Upper lobe of left lung (tissue), 6 donors: ENCODE results near the gene RALGAPA2. TPM values are rescaled to one million over a fixed set of nuclear protein-coding genes. Genes with fewer than 3 reads are reported as not detected.

Experiments used
- ATAC-seq, 2 donors: fragments of 200-7000 bp; cut with Tn5 transposase; one replicate each; pipeline ENCODE4 v1.9.1; 2022; ENCODE audit warnings: mild to moderate bottlenecking in 2 of 2, moderate library complexity in 2 of 2; ENCODE audit not compliant: low FRiP score in 2 of 2
- DNase-seq, 2 donors: peaks; one replicate each; pipeline ENCODE4 v3.0.0-alpha.2; 2019 to 2020
- H3K27ac ChIP-seq, 4 donors: fragments of 200-600 bp; sonication (generic); one replicate each; pipeline ENCODE4 v1.5.1; 2016 to 2019
- H3K27me3 ChIP-seq, 4 donors: fragments of 200-600 bp; sonication (generic); one replicate each; pipeline ENCODE4 v1.5.1; 2017 to 2019
- H3K36me3 ChIP-seq, 4 donors: fragments of 200-600 bp; sonication (generic); one replicate each; pipeline ENCODE4 v1.5.1; 2016 to 2019
- H3K4me1 ChIP-seq, 4 donors: fragments of 200-600 bp; sonication (generic); one replicate each; pipeline ENCODE4 v1.5.1; 2018 to 2019
- H3K4me3 ChIP-seq, 4 donors: fragments of 200-600 bp; sonication (generic); one replicate each; pipeline ENCODE4 v1.5.1; 2017 to 2019; ENCODE audit warnings: mild to moderate bottlenecking in 2 of 4, moderate library complexity in 1 of 4
- H3K9me3 ChIP-seq, 4 donors: fragments of 200-600 bp; sonication (generic); one replicate each; pipeline ENCODE4 v1.5.1; 2018 to 2019
- EP300 ChIP-seq, 4 donors: sonication (generic); formaldehyde crosslinking; IDR thresholded peaks; one replicate each; pipeline ENCODE4 v1.5.1; 2017; ENCODE audit warnings: antibody characterized with exemption in 4 of 4, control low read depth in 2 of 4
- POLR2A ChIP-seq, 4 donors: fragments of 450-650 bp; IDR thresholded peaks; one replicate each; pipeline ENCODE4 v1.5.1; 2016 to 2017; ENCODE audit warnings: antibody characterized with exemption in 4 of 4, mild to moderate bottlenecking in 2 of 4
- POLR2AphosphoS5 ChIP-seq, 2 donors: sonication (generic); formaldehyde crosslinking; IDR thresholded peaks; one replicate each; pipeline ENCODE4 v1.5.1; 2017; ENCODE audit warnings: antibody characterized with exemption in 2 of 2
- WGBS, 2 donors: methylation state at CpG; one replicate each; pipeline ENCODE4 v1.1.5; 2017 to 2018; 5-methylcytosine and 5-hydroxymethylcytosine counted together
- total RNA-seq, 6 donors: library from RNA; depleted of rRNA in 4 of 6; stranded (reverse); fragments of >200 nt in 4 of 6; gene quantifications; one replicate each; pipeline versions ENCODE4 v1.1.0 to v1.2.1, GENCODE V29; 2016 to 2021
- TF ChIP-seq, protein P1 (sequence below), 6 experiments: fragments of 450-650 bp in 4 of 6; fragments of 200-600 bp in 2 of 6; sonication (generic) in 2 of 6; IDR thresholded peaks; one replicate each; pipeline ENCODE4 v1.5.1; 2016 to 2019; ENCODE audit warnings: antibody characterized with exemption in 6 of 6
- donor health status: DM: no; HTN: no; CAD: no; lungs with moderate emphysema.
- donor health status: DM: no; HTN: yes; CAD: no; lungs with severe emphysema.

RALGAPA2 gene
- total RNA-seq, 6 donors from 2014 or later = 50.8 to 95.3 (median 65.3) TPM

DNA sequence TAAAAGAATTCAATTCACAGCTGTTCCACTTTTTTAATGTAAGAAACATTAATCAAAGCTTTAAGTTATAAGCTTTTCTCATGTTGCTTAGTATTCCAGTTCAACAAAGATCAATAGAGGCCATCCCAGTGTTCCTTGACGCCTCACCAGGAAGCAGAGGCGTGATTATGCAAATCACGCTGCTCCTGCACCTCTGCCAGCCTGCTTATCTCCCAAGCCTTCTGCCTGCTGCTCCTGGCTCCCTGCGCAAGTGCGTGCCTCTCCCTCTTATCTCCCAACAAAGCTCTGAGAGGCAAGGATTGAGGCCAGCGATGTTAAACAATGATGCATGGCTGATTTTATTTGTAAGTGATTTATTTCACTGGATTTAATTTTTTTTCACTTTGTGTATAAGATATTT is 301.8 kb downstream of the RALGAPA2 start:
- 56 to 57% methylated on average over 6 of the region's 6 CpGs for WGBS, 2 donors
- no peak overlapping the region for H3K27ac ChIP-seq
- H3K36me3 ChIP-seq = peaks cover 0 to 38% (median 2%) of the 10 kb centered on the region in 4 donors
- no peaks in the 10 kb centered on the region for H3K27me3 ChIP-seq
- DNase-seq (no peak), ATAC-seq (peak in 1 of 2 donors; percentile 58)
- TF ChIP-seq POLR2A (IDR thresholded peaks at IDR 0.05) (no peak), POLR2AphosphoS5 (IDR thresholded peaks at IDR 0.05) (no peak), EP300 (IDR thresholded peaks at IDR 0.05) (no peak)
- TF ChIP-seq, protein P1, sequence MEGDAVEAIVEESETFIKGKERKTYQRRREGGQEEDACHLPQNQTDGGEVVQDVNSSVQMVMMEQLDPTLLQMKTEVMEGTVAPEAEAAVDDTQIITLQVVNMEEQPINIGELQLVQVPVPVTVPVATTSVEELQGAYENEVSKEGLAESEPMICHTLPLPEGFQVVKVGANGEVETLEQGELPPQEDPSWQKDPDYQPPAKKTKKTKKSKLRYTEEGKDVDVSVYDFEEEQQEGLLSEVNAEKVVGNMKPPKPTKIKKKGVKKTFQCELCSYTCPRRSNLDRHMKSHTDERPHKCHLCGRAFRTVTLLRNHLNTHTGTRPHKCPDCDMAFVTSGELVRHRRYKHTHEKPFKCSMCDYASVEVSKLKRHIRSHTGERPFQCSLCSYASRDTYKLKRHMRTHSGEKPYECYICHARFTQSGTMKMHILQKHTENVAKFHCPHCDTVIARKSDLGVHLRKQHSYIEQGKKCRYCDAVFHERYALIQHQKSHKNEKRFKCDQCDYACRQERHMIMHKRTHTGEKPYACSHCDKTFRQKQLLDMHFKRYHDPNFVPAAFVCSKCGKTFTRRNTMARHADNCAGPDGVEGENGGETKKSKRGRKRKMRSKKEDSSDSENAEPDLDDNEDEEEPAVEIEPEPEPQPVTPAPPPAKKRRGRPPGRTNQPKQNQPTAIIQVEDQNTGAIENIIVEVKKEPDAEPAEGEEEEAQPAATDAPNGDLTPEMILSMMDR (IDR thresholded peaks at IDR 0.05) = no peak
- no peaks in the 10 kb centered on the region for H3K4me1 ChIP-seq
- no peak overlapping the region for H3K4me3 ChIP-seq
- no peaks in the 10 kb centered on the region for H3K9me3 ChIP-seq

GRCh38 chr20:20409331-20409730 is 303.1 kb downstream of the RALGAPA2 start:
- no peak for DNase-seq
- TF ChIP-seq POLR2AphosphoS5 (IDR thresholded peaks at IDR 0.05) (no peak), EP300 (IDR thresholded peaks at IDR 0.05) (no peak), POLR2A (IDR thresholded peaks at IDR 0.05) (no peak)
- TF ChIP-seq, protein P1 (IDR thresholded peaks at IDR 0.05) = no peak
- H3K9me3 ChIP-seq = no peaks in the 10 kb centered on the region
- 99 to 100% methylated on average over 3 to 4 of the region's 4 CpGs for WGBS, 2 donors
- peaks cover 0 to 48% (median 2%) of the 10 kb centered on the region in 4 donors for H3K36me3 ChIP-seq
- no peaks in the 10 kb centered on the region for H3K4me1 ChIP-seq
- no peak overlapping the region for H3K27ac ChIP-seq
- no peaks in the 10 kb centered on the region for H3K27me3 ChIP-seq
- ATAC-seq = no peak
- H3K4me3 ChIP-seq = no peak overlapping the region

GRCh38 chr20:20407891-20408805 is 304.3 kb downstream of the RALGAPA2 start:
- Histone ChIP-seq H3K4me3 (no peak overlapping the region), H3K27ac (no peak overlapping the region), H3K27me3 (no peaks in the 10 kb centered on the region), H3K36me3 (peaks cover 0 to 53% (median 2%) of the 10 kb centered on the region in 4 donors), H3K9me3 (no peaks in the 10 kb centered on the region), H3K4me1 (no peaks in the 10 kb centered on the region)
- DNase-seq = no peak
- TF ChIP-seq EP300 (IDR thresholded peaks at IDR 0.05) (no peak), POLR2A (IDR thresholded peaks at IDR 0.05) (no peak), POLR2AphosphoS5 (IDR thresholded peaks at IDR 0.05) (no peak)
- TF ChIP-seq, protein P1 (IDR thresholded peaks at IDR 0.05) = peak in 1 of 6 experiments; percentile 11
- peak in 1 of 2 donors; percentile 34 for ATAC-seq
- WGBS, 2 donors = 70% methylated on average over 6 of the region's 6 CpGs

DNA sequence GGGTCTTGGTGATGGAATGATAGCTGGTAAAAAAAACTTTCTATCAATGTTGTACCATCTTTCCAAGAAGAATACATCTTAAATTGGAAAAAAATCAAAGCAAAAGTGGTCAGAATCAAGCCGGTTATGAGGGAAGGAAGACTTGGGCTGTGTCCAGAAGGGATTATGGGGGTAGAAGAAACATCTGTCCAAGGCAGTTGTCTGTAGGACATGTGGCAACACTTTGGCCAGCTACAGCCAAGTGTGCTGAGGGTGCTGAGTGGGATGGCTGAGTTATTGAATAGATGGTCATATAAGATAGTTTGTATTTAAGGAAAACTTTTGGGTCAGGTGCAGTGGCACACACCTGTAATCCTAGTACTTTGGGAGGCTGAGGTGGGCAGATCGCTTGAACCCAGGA is 306.1 kb downstream of the RALGAPA2 start:
- Histone ChIP-seq H3K9me3 (no peaks in the 10 kb centered on the region), H3K4me1 (no peaks in the 10 kb centered on the region), H3K27me3 (no peaks in the 10 kb centered on the region), H3K27ac (no peak overlapping the region), H3K36me3 (peaks cover 0 to 68% (median 6%) of the 10 kb centered on the region in 4 donors), H3K4me3 (no peak overlapping the region)
- no peak for DNase-seq
- WGBS, 2 donors = 74 to 85% methylated on average over 2 of the region's 2 CpGs
- no peak for ATAC-seq
- TF ChIP-seq, protein P1 (IDR thresholded peaks at IDR 0.05) = no peak
- TF ChIP-seq EP300 (IDR thresholded peaks at IDR 0.05) = no peak
- no peak for TF ChIP-seq POLR2AphosphoS5 (IDR thresholded peaks at IDR 0.05)
- no peak for TF ChIP-seq POLR2A (IDR thresholded peaks at IDR 0.05)
